Measurements from ENCODE around the gene TELO2.

DNA sequence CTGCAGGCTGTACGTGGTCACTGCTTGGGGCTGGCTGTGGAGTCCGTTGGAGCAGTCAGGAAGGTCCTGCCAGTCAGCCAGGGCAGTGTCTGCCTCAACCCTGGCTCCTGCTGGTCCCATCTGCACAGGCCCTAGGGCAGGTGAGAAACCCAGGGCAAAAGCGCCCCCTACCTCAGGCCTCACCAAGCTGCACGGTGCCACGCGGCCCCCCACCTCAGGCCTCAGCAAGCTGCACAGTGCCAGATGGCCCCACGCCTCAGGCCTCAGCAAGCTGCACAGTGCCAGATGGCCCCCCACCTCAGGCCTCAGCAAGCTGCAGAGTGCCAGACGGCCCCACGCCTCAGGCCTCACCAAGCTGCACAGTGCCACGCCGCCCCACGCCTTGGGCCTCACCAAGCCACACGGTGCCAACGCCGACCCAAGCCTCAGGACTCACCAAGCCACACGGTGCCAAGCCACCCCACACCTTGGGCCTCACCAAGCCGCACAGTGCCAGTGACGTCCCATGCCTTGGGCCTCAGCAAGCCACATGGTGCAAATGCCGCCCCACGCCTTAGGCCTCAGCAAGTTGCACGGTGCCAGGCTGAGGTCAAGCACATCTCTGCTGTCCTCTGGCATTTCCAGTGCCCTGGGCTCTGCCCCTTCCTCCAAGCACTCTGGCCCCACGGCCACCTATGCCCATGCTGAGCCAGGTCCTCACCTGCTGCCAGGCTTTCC lies 45.8 kb downstream of the TELO2 start:
- TF ChIP-seq POLR2A (IDR thresholded peaks at IDR 0.05), result no peak
- TF ChIP-seq, protein P1, sequence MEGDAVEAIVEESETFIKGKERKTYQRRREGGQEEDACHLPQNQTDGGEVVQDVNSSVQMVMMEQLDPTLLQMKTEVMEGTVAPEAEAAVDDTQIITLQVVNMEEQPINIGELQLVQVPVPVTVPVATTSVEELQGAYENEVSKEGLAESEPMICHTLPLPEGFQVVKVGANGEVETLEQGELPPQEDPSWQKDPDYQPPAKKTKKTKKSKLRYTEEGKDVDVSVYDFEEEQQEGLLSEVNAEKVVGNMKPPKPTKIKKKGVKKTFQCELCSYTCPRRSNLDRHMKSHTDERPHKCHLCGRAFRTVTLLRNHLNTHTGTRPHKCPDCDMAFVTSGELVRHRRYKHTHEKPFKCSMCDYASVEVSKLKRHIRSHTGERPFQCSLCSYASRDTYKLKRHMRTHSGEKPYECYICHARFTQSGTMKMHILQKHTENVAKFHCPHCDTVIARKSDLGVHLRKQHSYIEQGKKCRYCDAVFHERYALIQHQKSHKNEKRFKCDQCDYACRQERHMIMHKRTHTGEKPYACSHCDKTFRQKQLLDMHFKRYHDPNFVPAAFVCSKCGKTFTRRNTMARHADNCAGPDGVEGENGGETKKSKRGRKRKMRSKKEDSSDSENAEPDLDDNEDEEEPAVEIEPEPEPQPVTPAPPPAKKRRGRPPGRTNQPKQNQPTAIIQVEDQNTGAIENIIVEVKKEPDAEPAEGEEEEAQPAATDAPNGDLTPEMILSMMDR (IDR thresholded peaks at IDR 0.05), result no peak
